Stomach (tissue), 9 donors: ENCODE measurements around the gene ARRDC4. TPM values are rescaled to one million over a fixed set of nuclear protein-coding genes. Genes with fewer than 3 reads are reported as not detected.

Experiments
- DNase-seq, 2 donors: peaks; one replicate each; pipeline versions ENCODE4 v3.0.0 to v3.0.0-alpha.2; 2013 to 2019
- H3K27ac ChIP-seq, 5 donors: fragments of 200-600 bp in 4 of 5; sonication (generic) in 4 of 5; one replicate each; pipeline ENCODE4 v1.5.1; 2013 to 2019; ENCODE audit warnings: mild to moderate bottlenecking in 1 of 5, moderate library complexity in 1 of 5
- H3K27me3 ChIP-seq, 3 donors: fragments of 200-600 bp; sonication (generic); one replicate each; pipeline ENCODE4 v1.5.1; 2017 to 2019; ENCODE audit warnings: mixed run types in 1 of 3
- H3K36me3 ChIP-seq, 4 donors: fragments of 200-600 bp; sonication (generic); 1 replicate in 3 of 4; 2 replicates in 1 of 4; pipeline ENCODE4 v1.5.1; 2016 to 2019
- H3K4me1 ChIP-seq, 4 donors: fragments of 200-600 bp; sonication (generic); one replicate each; pipeline ENCODE4 v1.5.1; 2016 to 2019
- H3K4me3 ChIP-seq, 4 donors: fragments of 200-600 bp; sonication (generic) in 3 of 4; one replicate each; pipeline ENCODE4 v1.5.1; 2016 to 2019; ENCODE audit warnings: mild to moderate bottlenecking in 1 of 4
- H3K9me3 ChIP-seq, 4 donors: fragments of 200-600 bp; sonication (generic); one replicate each; pipeline ENCODE4 v1.5.1; 2016 to 2019
- CTCF ChIP-seq, 7 experiments: fragments of 450-650 bp in 4 of 7; fragments of 200-600 bp in 3 of 7; sonication (generic) in 3 of 7; IDR thresholded peaks; one replicate each; pipeline ENCODE4 v1.5.1; 2016 to 2019; ENCODE audit warnings: antibody characterized with exemption in 7 of 7, control low read depth in 2 of 7, mild to moderate bottlenecking in 1 of 7
- EP300 ChIP-seq: sonication (generic); formaldehyde crosslinking; IDR thresholded peaks from one replicate; pipeline ENCODE4 v1.6.1; 2017; ENCODE audit warnings: antibody characterized with exemption
- POLR2A ChIP-seq, 4 donors: fragments of 450-650 bp; IDR thresholded peaks; one replicate each; pipeline ENCODE4 v1.6.1; 2016; ENCODE audit warnings: antibody characterized with exemption in 4 of 4, control low read depth in 2 of 4, mild to moderate bottlenecking in 1 of 4, moderate library complexity in 1 of 4
- POLR2AphosphoS5 ChIP-seq, 3 donors: sonication (generic); formaldehyde crosslinking; IDR thresholded peaks; one replicate each; pipeline ENCODE4 v1.6.1; 2016; ENCODE audit warnings: antibody characterized with exemption in 3 of 3
- WGBS, 5 donors: extraction: QIAGEN DNeasy Blood & Tissue Kit in 3 of 5; methylation state at CpG; one replicate each; pipeline versions ENCODE4 v1.1.5 to v1.1.7; 2013 to 2018; 5-methylcytosine and 5-hydroxymethylcytosine counted together
- intact Hi-C: fragments of 100-400 bp; cut with DNase I; formaldehyde crosslinking; loops from one replicate; pipeline ENCODE4 v1.15.1; 2023; ENCODE audit warnings: low total_unique reads
- polyA plus RNA-seq, 3 donors: library from polyadenylated mRNA; stranded (reverse); fragments of 200-250 nt; gene quantifications; one replicate each; pipeline ENCODE4 v1.2.3, GENCODE V29; 2013
- total RNA-seq, 5 donors: library from RNA; depleted of rRNA; stranded (reverse); fragments of >200 nt; gene quantifications; one replicate each; pipeline versions ENCODE4 v1.1.0 to v1.2.3, GENCODE V29; 2014 to 2016
- donor health status: healthy with polysubstance abuse.
- donor health status: Bipolar disorder and iron deficiency.
- donor health status: healthy.

ARRDC4 gene
- total and polyA plus RNA-seq, 8 donors, result 13.2 to 110 (median 49.2) TPM

DNA sequence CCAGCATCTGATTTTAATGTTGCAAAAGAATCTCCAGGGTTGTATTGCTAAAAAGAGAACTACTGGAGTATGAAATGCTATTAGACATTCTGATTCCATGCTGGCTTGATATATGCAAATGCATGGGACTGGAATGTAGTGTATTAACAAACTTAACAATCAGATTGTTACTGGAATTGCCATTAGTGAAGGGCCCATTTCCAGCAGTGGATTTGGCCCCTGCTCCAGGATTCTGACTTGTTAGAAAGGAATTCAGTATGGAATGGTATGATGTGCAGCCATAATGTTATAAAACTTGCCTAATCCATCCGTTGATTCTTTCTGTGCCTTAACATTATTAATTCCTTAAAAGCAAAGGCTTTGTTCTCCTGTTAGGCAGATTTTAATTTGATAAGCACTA is 7.9 kb downstream of the ARRDC4 start:
- TF ChIP-seq POLR2A (IDR thresholded peaks at IDR 0.05), result no peak
- peak in 1 of 3 donors; percentile 73 for TF ChIP-seq POLR2AphosphoS5 (IDR thresholded peaks at IDR 0.05)
- Histone ChIP-seq H3K4me3 (no peak overlapping the region), H3K27me3 (no peaks in the 10 kb centered on the region), H3K9me3 (no peaks in the 10 kb centered on the region), H3K27ac (no peak overlapping the region), H3K36me3 (peaks cover 31 to 70% (median 63%) of the 10 kb centered on the region in 4 donors), H3K4me1 (peaks cover 13 to 65% (median 40%) of the 10 kb centered on the region in 4 donors)
- intact Hi-C loops, result no loop called here
- 48 to 54% (median 52%) methylated on average over 1 of the region's 1 CpG for WGBS, 5 donors
- DNase-seq, result no peak

DNA sequence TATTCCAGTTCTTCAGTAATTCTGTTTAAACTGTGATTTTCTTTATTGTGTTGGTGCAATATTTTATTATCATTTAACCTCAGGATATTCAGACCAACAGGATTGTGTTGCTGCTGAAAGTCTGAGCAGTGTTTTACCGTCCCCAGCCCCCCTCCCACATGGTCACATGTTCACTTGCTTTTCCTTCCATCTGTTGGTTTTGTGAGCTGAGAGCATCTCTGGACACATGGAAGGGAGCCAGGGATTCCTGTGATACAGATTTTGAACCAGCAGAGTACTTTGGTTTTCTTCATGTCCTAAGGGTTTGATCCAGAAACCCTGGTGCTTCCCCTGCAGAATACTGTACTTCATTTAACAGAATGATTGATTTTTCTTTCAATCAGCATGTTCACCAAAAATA is 11.9 kb downstream of the ARRDC4 start:
- H3K9me3 ChIP-seq, result no peaks in the 10 kb centered on the region
- intact Hi-C loops, result no loop called here
- 38 to 74% (median 69%) methylated on average over 1 of the region's 1 CpG for WGBS, 5 donors
- no peaks in the 10 kb centered on the region for H3K27me3 ChIP-seq
- TF ChIP-seq POLR2A (IDR thresholded peaks at IDR 0.05) (no peak), EP300 (no peak), CTCF (IDR thresholded peaks at IDR 0.05) (no peak), POLR2AphosphoS5 (IDR thresholded peaks at IDR 0.05) (no peak)
- peaks cover 31 to 68% (median 64%) of the 10 kb centered on the region in 4 donors for H3K36me3 ChIP-seq
- H3K4me3 ChIP-seq, result no peak overlapping the region
- H3K4me1 ChIP-seq, result peaks cover 0 to 36% (median 17%) of the 10 kb centered on the region in 4 donors
- no peak overlapping the region for H3K27ac ChIP-seq
- DNase-seq, result peak in 1 of 2 donors; percentile 39

- TF ChIP-seq CTCF (IDR thresholded peaks at IDR 0.05) (no peak), EP300 (no peak), POLR2AphosphoS5 (IDR thresholded peaks at IDR 0.05) (no peak), POLR2A (IDR thresholded peaks at IDR 0.05) (no peak)
These were observed 15.6 kb downstream of the ARRDC4 start for GRCh38 chr15:97976129-97976528.

DNA sequence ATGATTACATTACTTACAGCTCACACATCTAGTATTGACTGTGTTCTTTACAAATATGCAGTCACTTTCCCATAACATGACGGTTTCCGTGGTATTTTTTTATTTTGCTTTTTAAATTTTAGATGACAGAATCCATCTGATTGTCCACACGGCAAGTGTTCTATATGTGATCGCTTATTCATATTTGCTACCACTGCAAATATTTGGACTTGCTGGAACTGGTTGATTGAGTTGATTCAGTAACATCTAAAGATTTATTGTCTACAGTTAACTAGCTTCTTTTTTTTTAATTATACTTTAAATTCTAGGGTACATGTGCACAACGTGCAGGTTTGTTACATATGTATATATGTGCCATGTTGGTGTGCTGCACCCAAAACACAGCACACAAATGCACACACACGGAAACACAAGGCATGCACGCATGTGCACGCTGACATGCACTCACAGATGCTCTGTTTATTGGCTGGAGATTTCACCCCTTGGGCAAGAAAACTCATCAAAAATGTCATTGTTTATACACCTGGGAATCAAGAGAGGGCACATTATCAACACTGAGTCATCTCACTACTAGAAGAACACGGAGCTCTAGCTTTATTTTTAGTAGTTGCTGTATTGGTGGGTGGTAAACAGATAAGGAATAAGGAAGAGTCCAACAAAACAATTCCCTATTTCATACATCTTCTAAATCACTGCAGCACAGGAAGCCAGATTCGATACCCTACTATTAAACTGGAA is 16.4 kb downstream of the ARRDC4 start:
- Histone ChIP-seq H3K4me3 (peak overlapping the region in 1 of 4 donors; percentile 7), H3K36me3 (peaks cover 1 to 28% (median 25%) of the 10 kb centered on the region in 4 donors), H3K27me3 (peaks cover 0 to 9% (median 0%) of the 10 kb centered on the region in 3 donors), H3K9me3 (no peaks in the 10 kb centered on the region), H3K4me1 (peaks cover 18 to 36% (median 25%) of the 10 kb centered on the region in 4 donors), H3K27ac (peak overlapping the region in 1 of 5 donors; percentile 71)
- WGBS, 5 donors, result 52 to 66% (median 62%) methylated on average over 10 of the region's 10 CpGs
- DNase-seq, result no peak
- TF ChIP-seq EP300, result no peak
- TF ChIP-seq CTCF (IDR thresholded peaks at IDR 0.05), result no peak
- no peak for TF ChIP-seq POLR2A (IDR thresholded peaks at IDR 0.05)
- no peak for TF ChIP-seq POLR2AphosphoS5 (IDR thresholded peaks at IDR 0.05)
- intact Hi-C loops, result no loop called here

More at GRCh38 chr15:97976129-97976528, 15.6 kb downstream of the ARRDC4 start:
- H3K9me3 ChIP-seq, result no peaks in the 10 kb centered on the region
- H3K36me3 ChIP-seq, result peaks cover 10 to 36% (median 33%) of the 10 kb centered on the region in 4 donors
- H3K27me3 ChIP-seq, result peaks cover 0 to 1% (median 0%) of the 10 kb centered on the region in 3 donors
- peaks cover 18 to 36% (median 25%) of the 10 kb centered on the region in 4 donors for H3K4me1 ChIP-seq
- no peak overlapping the region for H3K27ac ChIP-seq
- WGBS, 5 donors, result 69 to 88% (median 80%) methylated on average over 8 of the region's 8 CpGs
- no peak overlapping the region for H3K4me3 ChIP-seq
- no peak for DNase-seq
- intact Hi-C loops, result no loop called here

- WGBS, 5 donors, result 44 to 63% (median 48%) methylated on average over 8 of the region's 8 CpGs
- H3K4me1 ChIP-seq, result peaks cover 18 to 34% (median 25%) of the 10 kb centered on the region in 4 donors
- peak overlapping the region; percentile 23 to 71 (median 41) for H3K27ac ChIP-seq
- TF ChIP-seq CTCF (IDR thresholded peaks at IDR 0.05) (no peak), POLR2A (IDR thresholded peaks at IDR 0.05) (peak in 1 of 4 donors; percentile 28), POLR2AphosphoS5 (IDR thresholded peaks at IDR 0.05) (peak in 2 of 3 donors; percentile 36 to 43), EP300 (no peak)
- peaks cover 0 to 9% (median 0%) of the 10 kb centered on the region in 3 donors for H3K27me3 ChIP-seq
- peak; percentile 43 to 53 for DNase-seq
- H3K4me3 ChIP-seq, result peak overlapping the region in 1 of 4 donors; percentile 7
- intact Hi-C loops, result no loop called here
- H3K36me3 ChIP-seq, result peaks cover 0 to 20% (median 17%) of the 10 kb centered on the region in 4 donors
- H3K9me3 ChIP-seq, result no peaks in the 10 kb centered on the region
These were observed 17.2 kb downstream of the ARRDC4 start for GRCh38 chr15:97977734-97978133.
